Stimulated activated CD4-positive, alpha-beta T cell treated with anti-CD3 and anti-CD28 coated beads, TNF-alpha, amount 100 ng/mL, for 1 hour (primary cell): Measurements from ENCODE around the gene COL23A1.

ENCODE experiments used
- DNase-seq, 3 donors: peaks; one replicate each; pipeline ENCODE4 v3.0.0-alpha.2; 2020; ENCODE audit warnings: low read depth in 3 of 3, low spot score in 1 of 3

Gene COL23A1

GRCh38 chr5:178557416-178557815 lies 32.8 kb downstream of the COL23A1 start:
- no peak for DNase-seq

GRCh38 chr5:178555771-178556211 lies 34.4 kb downstream of the COL23A1 start:
- no peak for DNase-seq

- no peak for DNase-seq
These were observed 35.2 kb downstream of the COL23A1 start for GRCh38 chr5:178555005-178555404.

DNA sequence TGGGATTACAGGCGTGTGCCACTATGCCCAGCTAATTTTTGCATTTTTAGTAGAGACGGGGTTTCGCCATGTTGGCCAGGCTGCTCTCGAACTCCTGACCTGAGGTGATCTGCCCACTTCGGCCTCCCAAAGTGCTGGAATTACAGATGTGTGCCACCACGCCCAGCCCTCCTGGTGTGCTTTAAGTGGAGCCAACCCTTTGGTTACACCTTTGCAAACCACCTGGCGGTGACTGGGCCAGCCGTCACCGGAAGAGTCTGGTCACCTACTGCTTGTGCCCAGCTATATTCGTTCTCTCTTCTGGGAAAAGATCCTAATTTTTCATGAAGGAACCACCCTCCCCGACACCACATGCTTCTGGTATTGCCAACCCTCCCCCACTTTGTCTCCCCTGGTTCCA lies 35.9 kb downstream of the COL23A1 start:
- no peak for DNase-seq

DNA sequence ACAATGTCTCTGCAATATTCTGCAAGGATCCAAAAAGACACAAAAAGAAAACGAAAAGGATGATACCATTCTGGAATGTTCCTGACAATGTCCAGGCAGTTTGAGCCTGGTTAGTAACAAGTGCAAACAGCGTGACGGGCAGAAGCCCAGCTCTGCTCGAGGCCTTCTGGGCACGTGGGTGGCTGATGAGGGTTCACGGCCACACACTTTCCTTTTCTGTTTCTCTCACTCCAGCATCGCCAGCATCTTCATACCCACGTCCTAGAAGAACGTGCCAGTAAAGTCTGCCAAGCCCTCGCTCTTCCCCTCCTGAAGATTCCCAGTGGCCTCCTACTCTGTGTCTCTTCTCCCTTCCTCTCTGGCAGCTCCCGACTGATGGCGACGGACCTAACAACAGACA lies 36.7 kb downstream of the COL23A1 start:
- no peak for DNase-seq

- no peak for DNase-seq
These were observed 38.7 kb downstream of the COL23A1 start for GRCh38 chr5:178551468-178551867.

- DNase-seq = no peak
These were observed 39.1 kb downstream of the COL23A1 start for GRCh38 chr5:178551059-178551458.

DNA sequence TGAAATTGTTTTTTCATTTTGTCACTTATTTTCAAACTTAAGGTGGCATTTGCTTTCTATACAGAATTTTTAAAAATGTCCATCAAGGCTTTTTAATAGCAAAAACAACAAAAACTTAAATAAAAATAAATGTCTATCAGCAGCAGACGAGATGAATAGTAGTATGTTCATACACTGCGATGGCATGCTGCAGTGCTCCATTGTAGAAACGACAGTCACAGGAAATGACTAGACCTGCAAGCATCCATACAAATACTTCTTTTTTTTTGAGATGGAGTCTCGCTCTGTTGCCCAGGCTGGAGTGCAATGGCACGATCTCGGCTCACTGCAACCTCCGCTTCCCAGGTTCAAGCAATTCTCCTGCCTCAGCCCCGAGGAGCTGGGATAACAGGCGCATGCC lies 41.4 kb downstream of the COL23A1 start:
- DNase-seq = no peak

DNA sequence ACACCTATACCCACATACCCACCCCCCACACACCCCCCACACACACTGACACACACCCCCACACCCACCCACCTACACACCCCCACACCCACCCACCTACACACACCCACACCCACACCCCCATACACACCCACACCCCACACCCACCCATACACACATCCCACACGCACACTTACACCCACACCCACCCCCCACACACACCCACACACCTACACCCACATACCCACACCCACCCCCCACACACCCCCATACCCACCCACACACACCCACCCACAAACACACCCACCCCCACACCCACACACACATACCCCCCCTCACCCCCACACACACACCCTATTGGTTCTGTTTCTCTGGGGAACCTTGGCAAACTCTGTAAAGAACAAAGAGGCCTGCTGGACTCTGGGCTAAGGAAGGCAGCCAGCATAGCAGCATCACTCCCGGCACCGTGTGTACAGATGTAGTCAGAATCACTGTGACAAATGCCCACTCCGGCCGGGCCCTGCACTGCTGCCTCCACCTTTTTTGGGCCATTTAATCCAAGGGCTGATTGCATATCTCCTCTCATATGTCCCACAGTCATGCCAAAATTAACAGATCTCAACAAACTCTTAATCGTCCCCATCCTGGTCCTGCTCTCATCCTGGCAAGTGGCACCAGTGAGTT lies 42.3 kb downstream of the COL23A1 start:
- DNase-seq = no peak

- DNase-seq = no peak
These were observed 43.0 kb downstream of the COL23A1 start for GRCh38 chr5:178547052-178547666.

GRCh38 chr5:178546675-178547033 lies 43.5 kb downstream of the COL23A1 start:
- no peak for DNase-seq

GRCh38 chr5:178545941-178546674 lies 44.1 kb downstream of the COL23A1 start:
- DNase-seq = no peak

GRCh38 chr5:178545176-178545575 lies 45.0 kb downstream of the COL23A1 start:
- DNase-seq = no peak

GRCh38 chr5:178544166-178544834 lies 45.9 kb downstream of the COL23A1 start:
- DNase-seq = no peak

- no peak for DNase-seq
These were observed 47.7 kb downstream of the COL23A1 start for GRCh38 chr5:178542455-178542854.

DNA sequence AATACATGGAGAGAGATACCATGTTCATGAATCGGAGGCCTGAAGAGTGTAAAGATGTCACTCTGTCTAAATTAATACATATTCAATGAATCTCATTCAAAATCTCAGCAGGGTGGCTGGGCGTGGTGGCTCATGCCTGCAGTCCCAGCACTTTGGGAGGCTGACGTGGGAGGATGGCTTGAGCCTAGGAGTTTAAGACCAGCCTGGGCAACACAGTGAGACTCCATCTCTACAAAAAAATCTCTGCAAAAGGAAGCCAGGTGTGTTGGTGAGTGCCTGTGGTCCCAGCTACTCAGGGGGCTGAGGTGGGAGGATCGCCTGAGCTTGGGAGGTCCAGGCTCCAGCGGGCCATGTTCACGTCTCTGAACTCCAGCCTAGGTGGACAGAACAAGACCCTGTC lies 49.7 kb downstream of the COL23A1 start:
- no peak for DNase-seq

DNA sequence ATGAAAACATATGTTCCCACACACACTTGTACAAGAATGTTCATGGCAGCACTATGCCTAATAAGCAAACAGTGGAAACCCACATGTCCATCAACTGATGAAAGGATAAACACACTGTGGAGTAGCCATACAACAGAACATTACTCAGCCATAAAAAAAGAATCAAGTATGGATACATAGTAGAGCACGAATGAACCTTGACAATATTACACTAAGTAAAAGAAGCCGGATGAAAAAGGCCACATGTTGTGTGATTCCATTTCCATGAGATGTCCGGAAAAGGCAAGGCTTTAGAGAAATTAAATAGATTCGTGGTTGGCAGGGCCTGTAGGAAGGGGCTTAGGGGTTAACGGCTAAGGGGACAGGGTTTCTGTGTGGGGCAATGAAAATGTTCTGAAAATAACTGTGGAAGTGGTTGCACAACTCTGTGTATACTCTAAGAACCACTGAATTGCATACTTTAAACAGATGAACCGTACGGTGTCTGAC lies 51.4 kb downstream of the COL23A1 start:
- DNase-seq = no peak

DNA sequence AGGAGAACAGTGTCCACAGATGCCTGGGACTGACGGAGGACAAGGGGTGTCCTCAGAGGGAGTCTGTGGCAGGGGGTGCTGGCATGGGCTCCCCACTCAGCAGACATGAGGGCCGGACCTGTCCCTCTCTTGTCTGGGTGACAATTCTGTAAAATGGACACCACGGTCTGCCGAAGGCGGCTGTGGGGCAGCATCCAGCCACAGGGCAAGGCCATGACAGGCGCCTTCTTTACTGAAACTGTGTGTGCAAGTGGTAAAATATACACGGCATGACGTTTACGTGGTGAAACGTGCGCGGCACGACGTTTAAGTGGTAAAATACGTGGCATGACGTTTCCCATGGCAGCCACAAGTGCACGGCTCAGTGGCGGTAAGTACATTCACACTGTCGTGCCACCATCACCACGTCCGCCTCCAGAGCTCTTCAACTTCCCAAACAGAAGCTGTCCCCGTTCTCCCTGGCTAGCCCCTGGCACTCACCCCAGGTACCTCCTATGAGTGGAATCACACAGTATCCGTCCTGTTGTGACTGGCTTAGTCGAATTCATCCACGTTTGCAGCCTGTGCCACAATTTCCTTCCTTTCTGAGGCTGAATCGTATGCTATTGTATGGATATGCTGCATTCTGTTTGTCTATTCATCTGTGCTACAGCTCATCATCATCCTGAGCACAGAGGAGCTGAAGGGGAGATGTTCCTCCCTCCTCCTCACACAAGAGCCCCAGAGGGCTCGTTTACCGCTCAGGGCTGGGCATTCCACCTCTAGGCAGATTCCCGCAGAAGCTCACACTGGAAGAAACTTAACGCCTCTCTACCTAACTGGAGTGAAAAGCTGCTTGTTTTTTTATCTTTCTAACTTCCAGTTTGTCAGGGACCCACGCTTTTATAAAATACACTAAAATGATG lies 52.5 kb downstream of the COL23A1 start:
- no peak for DNase-seq

- DNase-seq = no peak
These were observed 53.4 kb downstream of the COL23A1 start for GRCh38 chr5:178536541-178537466.
